GM21529 (cell line): ENCODE measurements around the gene CADM4.
"Not testable (repeated sequence)": the region's sequence is repeated elsewhere in the genome, so short reads cannot be mapped to it uniquely, and the experiment has no call there.

ENCODE experiments used
- ATAC-seq: cut with Tn5 transposase; IDR thresholded peaks from one replicate; pipeline ENCODE4 v1.9.1; 2021; ENCODE audit not compliant: unreplicated experiment

The CADM4 gene

GRCh38 chr19:43589678-43590077 is 50.0 kb downstream of the CADM4 start:
- no peak for ATAC-seq

GRCh38 chr19:43589277-43589676 is 50.4 kb downstream of the CADM4 start:
- no peak for ATAC-seq

GRCh38 chr19:43587029-43587428 is 52.6 kb downstream of the CADM4 start:
- ATAC-seq = not testable (repeated sequence)

- no peak for ATAC-seq
These were observed 53.3 kb downstream of the CADM4 start for GRCh38 chr19:43586346-43586745.

GRCh38 chr19:43584484-43584883 is 55.2 kb downstream of the CADM4 start:
- ATAC-seq = no peak

GRCh38 chr19:43582495-43582894 is 57.2 kb downstream of the CADM4 start:
- ATAC-seq = no peak

GRCh38 chr19:43581467-43581866 is 58.2 kb downstream of the CADM4 start:
- ATAC-seq = no peak

GRCh38 chr19:43578787-43579186 is 60.9 kb downstream of the CADM4 start:
- no peak for ATAC-seq

- ATAC-seq = no peak
These were observed 63.4 kb downstream of the CADM4 start for GRCh38 chr19:43575955-43576878.

GRCh38 chr19:43575156-43575950 is 64.3 kb downstream of the CADM4 start, which contains the start of the genes PINLYP and XRCC1:
Gene PINLYP (plus strand): TSS chr19:43575801. CDS start chr19:43577192, 1,391 bp downstream.
Gene XRCC1 (minus strand): TSS chr19:43575527. CDS start chr19:43575458, 69 bp downstream.
- ATAC-seq = peak; percentile 96

GRCh38 chr19:43574424-43575155 is 65.1 kb downstream of the CADM4 start:
- ATAC-seq = no peak
